ENCODE results near the gene GNB1L.

GRCh38 chr22:19774628-19775027 is 80.0 kb downstream of the GNB1L start:
- TF ChIP-seq CTCF (IDR thresholded peaks at IDR 0.05 in 2 of 3, conservative IDR thresholded peaks at IDR 0.05 in 1 of 3; ENCODE audit: control insufficient read depth in 2 of 3, extremely low read depth in 1 of 3, insufficient read depth in 1 of 3, low read depth in 3 of 3, low read length in 3 of 3) (no peak), FOXM1 (IDR thresholded peaks at IDR 0.05; ENCODE audit: low read depth, low read length) (no peak), EP300 (IDR thresholded peaks at IDR 0.05; ENCODE audit: borderline replicate concordance in 1 of 2, control insufficient read depth in 1 of 2, low read depth in 2 of 2, low read length in 2 of 2) (no peak), MTA2 (IDR thresholded peaks at IDR 0.05; ENCODE audit: low read depth) (no peak), CHD4 (IDR thresholded peaks at IDR 0.05) (no peak), ETV6 (conservative IDR thresholded peaks at IDR 0.05 in 1 of 2, IDR thresholded peaks at IDR 0.05 in 1 of 2; ENCODE audit: borderline replicate concordance in 1 of 2, low read depth in 1 of 2) (no peak), POLR2AphosphoS2 (IDR thresholded peaks at IDR 0.05; ENCODE audit: low read depth, low read length) (no peak), POU2F2 (IDR thresholded peaks at IDR 0.05; ENCODE audit: borderline replicate concordance, low read depth, low read length) (no peak), TCF3 (IDR thresholded peaks at IDR 0.05; ENCODE audit: borderline replicate concordance, insufficient read depth, low read depth, low read length) (no peak), EZH2 (IDR thresholded peaks at IDR 0.05; ENCODE audit: borderline replicate concordance, control insufficient read depth, low read depth, low read length) (no peak), RCOR1 (conservative IDR thresholded peaks at IDR 0.05; ENCODE audit: low read depth, low read length) (no peak)

Data from GM12878 (cell line).